NCI-H2196 treated with DMSO at 0.1 percent for 48 hours (cell line): ENCODE measurements around the gene LTBP4.
A peak's percentile ranks its signal among the peaks of the same experiment; 100 is the strongest.
"Not testable (repeated sequence)": the region's sequence is repeated elsewhere in the genome, so short reads cannot be mapped to it uniquely, and the experiment has no call there.

Source experiments
- DNase-seq: peaks from one replicate; lab custom pipeline; 2025; ENCODE audit not compliant: unreplicated experiment; lab: John Stamatoyannopoulos, UW

LTBP4 gene, protein sequence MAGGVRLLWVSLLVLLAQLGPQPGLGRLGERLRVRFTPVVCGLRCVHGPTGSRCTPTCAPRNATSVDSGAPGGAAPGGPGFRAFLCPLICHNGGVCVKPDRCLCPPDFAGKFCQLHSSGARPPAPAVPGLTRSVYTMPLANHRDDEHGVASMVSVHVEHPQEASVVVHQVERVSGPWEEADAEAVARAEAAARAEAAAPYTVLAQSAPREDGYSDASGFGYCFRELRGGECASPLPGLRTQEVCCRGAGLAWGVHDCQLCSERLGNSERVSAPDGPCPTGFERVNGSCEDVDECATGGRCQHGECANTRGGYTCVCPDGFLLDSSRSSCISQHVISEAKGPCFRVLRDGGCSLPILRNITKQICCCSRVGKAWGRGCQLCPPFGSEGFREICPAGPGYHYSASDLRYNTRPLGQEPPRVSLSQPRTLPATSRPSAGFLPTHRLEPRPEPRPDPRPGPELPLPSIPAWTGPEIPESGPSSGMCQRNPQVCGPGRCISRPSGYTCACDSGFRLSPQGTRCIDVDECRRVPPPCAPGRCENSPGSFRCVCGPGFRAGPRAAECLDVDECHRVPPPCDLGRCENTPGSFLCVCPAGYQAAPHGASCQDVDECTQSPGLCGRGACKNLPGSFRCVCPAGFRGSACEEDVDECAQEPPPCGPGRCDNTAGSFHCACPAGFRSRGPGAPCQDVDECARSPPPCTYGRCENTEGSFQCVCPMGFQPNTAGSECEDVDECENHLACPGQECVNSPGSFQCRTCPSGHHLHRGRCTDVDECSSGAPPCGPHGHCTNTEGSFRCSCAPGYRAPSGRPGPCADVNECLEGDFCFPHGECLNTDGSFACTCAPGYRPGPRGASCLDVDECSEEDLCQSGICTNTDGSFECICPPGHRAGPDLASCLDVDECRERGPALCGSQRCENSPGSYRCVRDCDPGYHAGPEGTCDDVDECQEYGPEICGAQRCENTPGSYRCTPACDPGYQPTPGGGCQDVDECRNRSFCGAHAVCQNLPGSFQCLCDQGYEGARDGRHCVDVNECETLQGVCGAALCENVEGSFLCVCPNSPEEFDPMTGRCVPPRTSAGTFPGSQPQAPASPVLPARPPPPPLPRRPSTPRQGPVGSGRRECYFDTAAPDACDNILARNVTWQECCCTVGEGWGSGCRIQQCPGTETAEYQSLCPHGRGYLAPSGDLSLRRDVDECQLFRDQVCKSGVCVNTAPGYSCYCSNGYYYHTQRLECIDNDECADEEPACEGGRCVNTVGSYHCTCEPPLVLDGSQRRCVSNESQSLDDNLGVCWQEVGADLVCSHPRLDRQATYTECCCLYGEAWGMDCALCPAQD (N-terminal part only)

DNA sequence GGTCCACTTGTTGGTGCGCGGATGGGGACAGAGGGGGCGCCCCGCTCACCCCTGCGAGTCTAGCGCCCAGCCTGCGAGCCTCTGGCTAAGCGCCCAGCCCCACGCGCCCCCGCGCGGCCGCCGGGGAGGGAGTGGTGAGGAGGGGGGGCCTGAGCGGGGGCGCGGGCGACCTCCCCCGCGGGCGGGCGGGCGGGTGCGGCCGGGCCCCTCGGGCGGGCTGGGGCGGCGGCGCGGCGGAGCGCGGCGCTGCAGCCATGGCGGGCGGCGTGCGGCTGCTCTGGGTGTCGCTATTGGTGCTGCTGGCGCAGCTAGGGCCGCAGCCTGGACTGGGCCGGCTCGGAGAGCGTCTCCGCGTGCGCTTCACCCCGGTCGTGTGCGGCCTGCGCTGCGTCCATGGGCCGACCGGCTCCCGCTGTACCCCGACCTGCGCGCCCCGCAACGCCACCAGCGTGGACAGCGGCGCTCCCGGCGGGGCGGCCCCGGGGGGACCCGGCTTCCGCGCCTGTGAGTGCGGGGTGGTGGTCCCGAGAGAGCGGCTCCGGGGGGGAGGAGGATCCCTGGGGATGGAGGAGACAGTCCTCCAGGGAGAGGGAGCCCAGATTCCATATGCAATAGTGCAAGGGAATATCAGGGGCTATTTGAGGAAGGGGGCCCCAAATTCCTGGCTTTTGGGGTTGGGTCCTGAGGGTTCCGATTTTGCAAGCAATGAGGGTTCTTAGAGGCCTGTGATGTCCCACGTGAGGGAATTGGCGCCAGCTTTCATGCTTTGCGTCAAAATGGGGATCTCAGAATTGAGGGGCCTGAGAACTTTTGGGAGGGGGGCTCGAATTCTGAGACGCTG is at the start of gene LTBP4:
LTBP4 (plus strand) TSS at position 236 of the 841 bp plus-strand sequence; CDS start at position 255, 19 bp downstream.
- DNase-seq: no peak

DNA sequence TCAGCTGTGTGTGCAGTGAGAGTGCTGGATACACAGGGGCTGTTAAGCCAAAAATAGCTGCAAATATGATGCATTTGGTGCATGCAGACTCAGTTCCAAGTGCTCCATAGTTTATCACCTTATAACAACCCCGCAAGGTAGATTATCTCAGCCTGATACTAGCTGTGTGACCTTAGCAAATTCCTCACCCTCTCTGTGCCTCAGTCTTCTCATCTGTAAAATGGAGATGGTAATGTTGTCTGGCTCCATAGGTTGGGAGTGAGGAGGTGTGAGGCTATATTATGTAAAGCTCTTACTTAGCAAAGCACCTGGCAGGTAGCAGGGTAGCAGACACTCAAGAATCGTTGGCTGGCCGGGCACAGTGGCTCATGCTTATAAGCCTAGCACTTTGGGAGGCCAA is 48.3 kb upstream of the LTBP4 start:
- no peak for DNase-seq

DNA sequence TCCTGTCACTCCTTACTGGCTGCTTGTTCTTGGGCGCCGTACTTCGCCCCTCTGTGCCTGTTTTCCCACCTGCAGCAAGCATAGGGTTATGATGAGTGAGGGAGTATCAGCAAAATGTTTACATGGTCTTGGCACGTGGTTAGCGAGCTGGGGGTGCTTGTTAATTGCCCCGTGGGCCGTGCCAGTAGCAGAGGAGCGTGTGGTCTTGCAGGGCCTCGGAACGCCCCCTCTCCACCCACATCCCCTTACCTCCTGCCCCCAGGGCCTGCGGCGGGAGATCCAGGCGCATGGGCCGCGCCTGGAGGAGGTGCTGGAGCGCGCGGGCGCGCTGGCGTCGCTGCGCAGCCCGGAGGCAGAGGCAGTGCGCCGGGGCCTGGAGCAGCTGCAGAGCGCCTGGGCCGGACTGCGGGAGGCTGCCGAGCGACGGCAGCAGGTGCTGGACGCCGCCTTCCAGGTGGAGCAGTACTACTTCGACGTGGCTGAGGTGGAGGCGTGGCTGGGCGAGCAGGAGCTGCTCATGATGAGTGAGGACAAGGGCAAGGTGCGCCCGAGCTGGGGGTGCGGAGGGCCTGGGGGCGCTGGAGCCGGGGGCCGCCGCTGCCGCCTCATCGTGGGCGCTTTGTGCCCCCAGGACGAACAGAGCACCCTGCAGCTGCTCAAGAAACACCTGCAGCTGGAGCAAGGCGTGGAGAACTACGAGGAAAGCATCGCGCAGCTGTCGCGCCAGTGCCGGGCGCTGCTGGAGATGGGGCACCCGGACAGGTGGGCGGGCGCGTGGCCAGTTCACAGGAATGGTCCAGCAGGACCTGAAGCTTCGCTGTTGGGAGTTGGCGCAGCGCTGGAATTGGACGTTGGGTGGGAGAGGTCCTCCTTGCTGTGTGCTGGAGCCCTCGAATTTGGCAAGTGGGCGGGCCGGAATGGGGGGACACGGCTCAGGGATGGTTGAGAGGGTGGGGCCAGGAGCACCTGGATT is 47.0 kb upstream of the LTBP4 start:
- DNase-seq: no peak

DNA sequence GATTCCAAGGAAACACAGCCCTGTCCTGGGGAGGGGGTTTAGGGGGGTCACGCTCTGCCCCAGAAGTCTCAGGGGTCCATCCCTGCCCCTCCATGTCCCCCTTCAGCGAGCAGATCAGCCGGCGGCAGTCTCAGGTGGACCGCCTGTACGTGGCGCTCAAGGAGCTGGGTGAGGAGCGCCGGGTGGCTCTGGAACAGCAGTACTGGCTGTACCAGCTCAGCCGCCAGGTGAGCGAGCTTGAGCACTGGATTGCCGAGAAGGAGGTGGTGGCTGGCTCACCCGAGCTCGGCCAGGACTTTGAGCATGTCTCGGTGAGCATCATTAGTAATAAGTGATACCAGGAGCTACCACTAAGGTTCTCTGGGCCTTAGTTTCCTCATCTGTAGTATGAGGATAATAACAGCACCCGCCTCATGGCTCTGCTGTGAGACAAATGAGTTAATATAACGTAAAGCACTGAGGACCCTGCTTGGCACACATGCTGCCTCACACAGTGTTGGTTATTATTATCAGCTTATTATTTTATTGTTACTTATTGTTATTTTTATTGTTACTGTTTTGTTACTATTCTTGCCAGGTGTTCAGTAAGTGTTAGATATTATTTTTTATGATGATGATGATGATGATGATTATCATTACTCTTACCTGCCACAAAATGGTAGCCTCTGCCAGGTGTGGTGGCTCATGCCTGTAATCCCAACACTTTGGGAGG is 45.0 kb upstream of the LTBP4 start:
- DNase-seq: no peak

DNA sequence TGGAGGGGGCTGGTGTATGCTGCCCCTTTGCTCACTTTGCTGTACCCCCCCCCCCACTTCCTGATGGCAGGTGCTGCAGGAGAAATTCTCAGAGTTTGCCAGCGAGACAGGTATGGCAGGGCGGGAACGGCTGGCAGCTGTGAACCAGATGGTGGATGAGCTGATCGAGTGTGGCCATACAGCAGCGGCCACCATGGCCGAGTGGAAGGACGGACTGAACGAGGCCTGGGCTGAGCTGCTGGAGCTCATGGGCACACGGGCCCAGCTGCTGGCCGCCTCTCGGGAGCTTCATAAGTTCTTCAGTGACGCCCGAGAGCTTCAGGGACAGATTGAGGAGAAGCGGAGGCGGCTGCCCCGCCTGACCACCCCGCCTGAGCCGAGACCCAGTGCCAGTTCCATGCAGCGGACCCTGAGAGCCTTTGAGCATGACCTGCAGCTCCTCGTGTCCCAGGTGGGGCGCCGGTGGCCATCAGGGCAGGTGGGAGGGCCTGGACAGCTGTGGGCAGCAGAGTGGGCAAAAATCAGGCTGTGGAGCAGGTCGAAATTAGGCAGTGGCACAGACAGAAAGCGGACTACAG is 44.1 kb upstream of the LTBP4 start:
- DNase-seq: no peak

DNA sequence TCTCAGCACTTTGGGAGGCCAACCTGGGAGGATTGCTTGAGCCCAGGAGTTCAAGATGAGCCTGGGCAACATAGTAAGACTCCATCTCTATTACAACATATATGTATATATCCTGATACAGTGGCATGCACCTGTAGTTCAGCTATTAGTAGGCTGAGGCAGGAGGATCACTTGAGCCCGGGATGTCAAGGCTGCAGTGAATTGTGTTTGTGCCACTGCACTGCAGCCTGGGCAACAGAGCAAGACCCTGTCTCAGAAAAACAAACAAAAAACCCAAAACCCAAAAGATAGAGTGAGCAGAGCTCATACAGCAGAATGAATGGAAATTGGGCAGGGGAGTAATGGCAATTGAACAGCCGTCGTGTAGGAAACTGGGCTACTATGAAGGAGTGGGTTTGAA is 41.8 kb upstream of the LTBP4 start:
- DNase-seq: no peak

DNA sequence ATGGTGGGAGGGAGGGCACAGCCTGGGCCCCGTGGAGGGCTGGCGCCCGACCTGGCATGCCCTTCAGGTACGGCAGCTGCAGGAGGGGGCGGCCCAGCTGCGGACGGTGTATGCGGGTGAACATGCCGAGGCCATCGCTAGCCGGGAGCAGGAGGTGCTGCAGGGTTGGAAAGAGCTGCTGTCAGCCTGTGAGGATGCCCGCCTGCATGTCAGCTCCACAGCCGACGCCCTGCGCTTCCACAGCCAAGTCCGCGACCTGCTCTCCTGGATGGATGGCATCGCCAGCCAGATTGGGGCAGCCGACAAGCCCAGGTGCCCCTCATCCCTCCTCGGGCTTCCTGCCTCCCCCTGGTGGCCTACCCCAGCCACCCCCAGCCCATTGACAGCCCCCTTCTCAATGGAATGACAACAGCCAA is 41.1 kb upstream of the LTBP4 start:
- DNase-seq: no peak

DNA sequence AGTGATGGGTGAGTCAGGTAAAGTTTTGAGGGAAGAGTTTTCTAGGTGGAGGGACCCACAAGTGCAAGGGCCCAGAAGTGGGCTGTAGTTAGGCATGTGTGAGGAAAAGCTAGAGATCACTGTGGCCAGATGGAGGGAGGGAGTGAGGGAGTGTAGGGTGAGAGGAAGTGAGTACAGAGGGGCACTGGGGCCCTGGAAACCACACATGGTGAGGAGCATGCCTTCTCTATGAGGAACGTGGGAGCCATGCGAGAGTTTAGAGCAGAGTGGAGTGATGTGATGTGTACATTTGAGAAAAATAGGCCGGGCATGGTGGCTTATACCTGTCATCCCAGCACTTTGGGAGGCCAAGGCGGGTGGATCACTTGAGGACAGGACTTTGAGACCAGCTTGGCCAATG is 39.2 kb upstream of the LTBP4 start:
- no peak for DNase-seq

DNA sequence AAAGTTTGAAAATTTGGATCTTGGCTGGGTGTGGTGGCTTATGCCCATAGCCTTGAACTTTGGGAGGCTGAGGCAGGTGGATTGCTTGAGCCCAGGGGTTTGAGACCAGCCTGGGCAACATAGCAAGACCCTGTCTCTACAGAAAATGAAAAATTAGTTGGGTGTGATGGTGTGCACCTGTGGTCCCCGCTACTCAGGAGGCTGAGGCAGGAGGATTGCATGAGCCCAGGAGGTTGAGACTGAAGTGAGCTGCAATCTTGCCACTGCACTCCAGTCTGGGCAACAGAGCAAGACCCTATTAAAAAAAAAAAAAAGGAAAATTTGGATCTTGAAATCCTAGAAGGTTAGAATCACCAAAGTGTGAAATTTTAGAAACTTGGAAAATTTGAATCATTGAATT is 36.6 kb upstream of the LTBP4 start:
- DNase-seq: not testable (repeated sequence)

DNA sequence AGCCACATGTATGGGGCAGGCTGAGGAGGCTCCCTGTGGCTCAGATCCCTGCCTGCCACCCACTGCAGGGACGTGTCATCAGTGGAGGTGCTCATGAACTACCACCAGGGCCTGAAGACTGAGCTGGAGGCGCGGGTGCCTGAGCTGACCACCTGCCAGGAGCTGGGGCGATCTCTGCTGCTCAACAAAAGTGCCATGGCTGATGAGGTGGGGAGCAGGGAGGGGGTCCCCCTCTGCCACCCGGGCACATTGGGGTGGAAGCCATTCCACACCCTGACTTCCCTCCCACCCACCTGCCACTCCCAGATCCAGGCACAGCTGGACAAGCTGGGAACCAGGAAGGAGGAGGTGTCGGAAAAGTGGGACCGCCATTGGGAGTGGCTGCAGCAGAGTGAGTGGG is 35.8 kb upstream of the LTBP4 start:
- DNase-seq: no peak

DNA sequence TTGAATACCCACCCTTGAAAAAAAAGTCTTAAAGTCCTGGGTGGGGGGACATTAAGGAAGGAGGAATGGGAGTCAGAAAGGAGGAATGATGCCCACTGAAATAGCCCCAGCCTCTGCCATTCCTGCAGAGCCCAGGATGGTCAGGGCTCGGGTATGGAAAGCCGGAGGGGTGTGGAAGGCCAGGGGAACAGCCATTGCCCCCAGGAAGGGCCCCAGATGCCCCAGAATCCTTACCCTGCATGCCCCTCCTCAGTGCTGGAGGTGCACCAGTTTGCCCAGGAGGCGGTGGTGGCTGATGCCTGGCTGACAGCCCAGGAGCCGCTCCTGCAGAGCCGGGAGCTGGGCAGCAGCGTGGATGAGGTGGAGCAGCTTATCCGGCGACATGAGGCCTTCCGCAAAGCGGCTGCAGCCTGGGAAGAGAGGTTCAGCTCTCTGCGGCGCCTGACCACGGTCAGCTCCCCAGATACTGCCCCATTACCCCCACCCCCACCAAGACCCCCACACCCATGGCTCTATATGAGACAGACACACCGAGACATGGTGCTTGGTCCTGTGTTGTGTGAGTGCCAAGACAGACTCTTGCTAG is 35.2 kb upstream of the LTBP4 start:
- DNase-seq: no peak

DNA sequence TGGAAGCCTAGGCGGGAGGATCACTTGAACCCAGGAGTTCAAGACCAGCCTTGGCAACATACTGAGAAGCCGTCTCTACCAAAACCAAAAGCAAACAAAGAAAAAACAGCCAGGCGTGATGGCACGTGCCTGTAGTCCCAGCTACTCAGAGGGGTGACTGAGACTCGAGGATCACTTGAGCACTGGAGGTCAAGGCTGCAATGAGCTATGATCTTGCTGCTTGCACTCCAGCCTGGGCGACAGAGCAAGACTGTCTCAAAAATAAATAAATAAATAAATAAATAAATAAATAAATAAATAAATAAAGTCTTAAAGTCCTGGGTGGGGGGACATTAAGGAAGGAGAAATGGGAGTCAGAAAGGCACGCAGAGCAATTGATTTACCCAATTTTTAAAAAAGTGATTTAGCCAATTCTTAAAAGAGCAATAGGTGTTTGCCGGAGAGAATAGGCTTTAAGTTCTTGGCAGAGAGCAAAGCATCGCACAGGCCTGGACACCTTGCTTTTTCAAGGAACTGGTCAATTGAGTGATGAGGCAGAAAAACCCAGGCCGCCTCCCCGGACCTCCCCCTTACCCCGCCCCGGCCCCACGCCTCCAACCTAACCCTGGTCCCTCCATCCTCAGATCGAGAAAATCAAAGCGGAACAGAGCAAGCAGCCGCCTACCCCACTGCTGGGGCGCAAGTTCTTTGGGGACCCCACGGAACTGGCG is 34.0 kb upstream of the LTBP4 start:
- DNase-seq: no peak

DNA sequence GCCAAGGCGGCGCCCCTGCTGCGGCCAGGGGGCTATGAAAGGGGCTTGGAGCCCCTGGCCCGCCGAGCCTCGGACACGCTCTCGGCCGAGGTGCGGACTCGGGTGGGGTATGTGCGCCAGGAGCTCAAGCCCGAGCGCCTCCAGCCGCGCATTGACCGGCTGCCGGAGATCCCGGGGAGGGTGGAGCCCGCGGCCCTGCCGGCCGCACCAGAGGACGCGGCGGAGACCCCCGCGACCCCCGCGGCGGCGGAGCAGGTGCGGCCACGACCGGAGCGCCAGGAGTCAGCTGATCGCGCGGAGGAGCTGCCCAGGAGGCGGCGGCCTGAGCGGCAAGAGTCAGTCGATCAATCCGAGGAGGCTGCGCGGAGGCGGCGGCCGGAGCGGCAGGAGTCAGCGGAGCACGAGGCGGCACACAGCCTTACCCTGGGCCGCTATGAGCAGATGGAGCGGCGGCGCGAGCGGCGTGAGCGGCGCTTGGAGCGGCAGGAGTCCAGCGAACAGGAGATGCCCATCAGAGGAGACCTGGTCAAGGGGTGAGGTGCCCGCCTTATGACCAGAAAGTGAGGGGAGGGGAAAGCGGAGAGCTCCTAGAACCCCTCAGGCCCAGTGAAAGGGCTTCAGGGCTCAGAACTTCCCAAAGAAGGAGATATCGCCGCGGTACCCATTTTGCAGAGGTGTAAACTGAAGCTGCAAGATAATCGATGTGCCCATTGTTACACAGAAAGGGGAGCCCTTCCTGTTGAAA is 33.2 kb upstream of the LTBP4 start:
- no peak for DNase-seq

DNA sequence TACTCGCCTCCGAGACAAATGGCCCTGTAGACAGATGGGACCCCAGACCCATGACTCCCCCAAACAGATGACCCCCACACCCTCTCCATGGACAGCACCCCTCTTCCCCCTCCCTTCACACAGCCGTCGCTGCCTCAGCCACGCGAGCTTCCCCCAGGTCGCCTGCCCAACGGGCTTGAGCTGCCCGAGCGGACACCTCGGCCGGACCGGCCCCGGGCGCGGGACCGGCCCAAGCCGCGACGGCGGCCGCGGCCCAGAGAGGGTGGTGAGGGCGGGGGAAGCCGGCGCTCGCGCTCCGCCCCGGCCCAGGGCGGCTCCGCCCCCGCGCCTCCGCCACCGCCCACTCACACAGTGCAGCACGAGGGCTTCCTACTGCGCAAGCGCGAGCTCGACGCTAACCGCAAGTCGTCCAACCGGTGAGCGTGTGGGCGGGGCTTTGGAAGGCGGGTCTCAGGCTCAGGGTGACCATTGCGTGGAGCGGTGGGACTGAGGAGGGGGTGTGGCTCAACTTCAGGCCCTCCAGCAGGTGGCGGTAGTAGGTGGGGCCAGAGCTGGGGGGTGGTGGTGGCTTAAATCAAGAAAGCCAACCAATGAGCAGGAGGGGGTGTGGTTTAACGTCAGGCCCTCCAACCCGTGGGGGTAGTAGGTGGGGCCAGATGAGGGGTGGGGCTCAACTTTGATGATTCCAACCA is 30.7 kb upstream of the LTBP4 start:
- peak; percentile 98 for DNase-seq

DNA sequence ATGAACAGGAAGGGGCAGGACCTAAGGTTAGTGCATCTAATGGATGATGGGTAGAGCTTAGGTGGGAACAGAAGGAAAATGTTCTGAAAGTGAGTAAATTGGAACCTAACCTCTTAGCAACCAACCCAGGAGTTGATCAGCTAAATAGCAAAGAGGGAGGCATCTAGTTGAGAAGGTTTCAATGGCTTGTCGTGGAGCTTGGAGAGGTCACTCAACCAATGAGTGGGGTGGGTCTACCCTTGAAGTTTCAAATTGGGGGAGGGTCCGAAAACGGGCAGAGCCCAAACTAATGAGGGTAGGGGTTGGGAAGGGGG is 30.2 kb upstream of the LTBP4 start:
- DNase-seq: no peak
